ENCODE measurements around the gene ATP13A2. TPM values are rescaled to one million over a fixed set of nuclear protein-coding genes. Genes with fewer than 3 reads are reported as not detected.

The ATP13A2 gene
- total RNA-seq, 1 experiment from 2014 or later = 47.2 TPM

Other genes with a start within 250 kb of the ATP13A2 start
- gene RNU1-2, start 115.9 kb downstream of the ATP13A2 start, total RNA-seq (2014; rRNA removed; shearing (Covaris generic)) = 306 and 832 TPM in 2 replicates
- gene CROCC, start 90.0 kb downstream of the ATP13A2 start, total RNA-seq (2014; rRNA removed; shearing (Covaris generic)) = 30.6 and 31.3 TPM in 2 replicates
- 150 and 213 TPM in 2 replicates for gene MFAP2, start 31.3 kb downstream of the ATP13A2 start, total RNA-seq (2014; rRNA removed; shearing (Covaris generic))
- gene SDHB, start 42.1 kb upstream of the ATP13A2 start, total RNA-seq (2014; rRNA removed; shearing (Covaris generic)) = 313 and 339 TPM in 2 replicates
- 0.34 and 0.89 TPM in 2 replicates for gene PADI2, start 107.5 kb upstream of the ATP13A2 start, total RNA-seq (2014; rRNA removed; shearing (Covaris generic))
- 2.5 TPM in 1 of 2 replicates, not detected in the other for gene PADI1, start 193.2 kb upstream of the ATP13A2 start, total RNA-seq (2014; rRNA removed; shearing (Covaris generic))
- 0.09 and 1.5 TPM in 2 replicates for gene PADI3, start 237.2 kb upstream of the ATP13A2 start, total RNA-seq (2014; rRNA removed; shearing (Covaris generic))